CD4-positive, CD25-positive, alpha-beta regulatory T cell (primary cell): Measurements from ENCODE around the gene MLX. TPM values are rescaled to one million over a fixed set of nuclear protein-coding genes. Genes with fewer than 3 reads are reported as not detected.

Source experiments
- ATAC-seq, 2 donors: fragments of 150-1000 bp; cut with Tn5 transposase; one replicate each; pipeline ENCODE4 v1.10.0; 2021; ENCODE audit warnings: low read depth in 2 of 2, moderate number of reproducible peaks in 2 of 2, moderate library complexity in 1 of 2
- DNase-seq, 3 donors: peaks; one replicate each; pipeline versions ENCODE4 v3.0.0 to v3.0.0-alpha.2; 2012 to 2022; ENCODE audit warnings: mixed read lengths in 1 of 3
- H3K27ac ChIP-seq: one replicate; pipeline ENCODE4 v1.7.0; 2013; ENCODE audit warnings: mild to moderate bottlenecking, low read length; ENCODE audit not compliant: insufficient read depth, poor library complexity, severe bottlenecking
- H3K27me3 ChIP-seq: one replicate; pipeline ENCODE4 v1.7.0; 2013; ENCODE audit warnings: low read length; ENCODE audit not compliant: control insufficient read depth, insufficient read depth
- H3K36me3 ChIP-seq: one replicate; pipeline ENCODE4 v1.7.0; 2013; ENCODE audit warnings: mild to moderate bottlenecking, low read length, moderate library complexity; ENCODE audit not compliant: control insufficient read depth, insufficient read depth
- H3K4me1 ChIP-seq: 2 replicates; pipeline ENCODE4 v1.7.0; 2013; ENCODE audit warnings: mild to moderate bottlenecking, low read length; ENCODE audit not compliant: insufficient read depth, control insufficient read depth, poor library complexity, severe bottlenecking
- H3K4me3 ChIP-seq: one replicate; pipeline ENCODE4 v1.7.0; 2013; ENCODE audit warnings: low read depth, mild to moderate bottlenecking, low read length, moderate library complexity
- H3K9me3 ChIP-seq, 2 experiments: 1 replicate in 1 of 2; 2 replicates in 1 of 2; pipeline ENCODE4 v1.7.0; 2013; ENCODE audit warnings: low read length in 2 of 2, mild to moderate bottlenecking in 1 of 2, moderate library complexity in 1 of 2; ENCODE audit not compliant: control insufficient read depth in 2 of 2
- H3K27ac Mint-ChIP-seq, 3 donors: one replicate each; pipeline ENCODE4 v1.8.0; 2020 to 2022; ENCODE audit warnings: mild to moderate bottlenecking in 3 of 3, mixed read lengths in 3 of 3, moderate library complexity in 2 of 3
- H3K27me3 Mint-ChIP-seq: one replicate; pipeline ENCODE4 v1.8.0; 2022; ENCODE audit warnings: mild to moderate bottlenecking, mixed read lengths
- H3K36me3 Mint-ChIP-seq: one replicate; pipeline ENCODE4 v1.8.0; 2020; ENCODE audit warnings: mixed read lengths
- H3K4me1 Mint-ChIP-seq, 4 donors: one replicate each; pipeline ENCODE4 v1.8.0; 2020 to 2022; ENCODE audit warnings: mixed read lengths in 4 of 4, mild to moderate bottlenecking in 1 of 4
- H3K4me3 Mint-ChIP-seq, 4 donors: one replicate each; pipeline ENCODE4 v1.8.0; 2020 to 2022; ENCODE audit warnings: mild to moderate bottlenecking in 4 of 4, mixed read lengths in 4 of 4, moderate library complexity in 3 of 4
- H3K9me3 Mint-ChIP-seq, 7 donors: one replicate each; pipeline ENCODE4 v1.8.0; 2020 to 2022; ENCODE audit warnings: mixed read lengths in 7 of 7, mild to moderate bottlenecking in 3 of 7, moderate library complexity in 2 of 7
- polyA plus RNA-seq, 4 donors: library from polyadenylated mRNA; unstranded; fragments of 300-500 nt; fragmentation: Illumina TruSeq; gene quantifications; one replicate each; pipeline ENCODE4 v1.2.3, GENCODE V29; 2021
- total RNA-seq: library from RNA; stranded (reverse); gene quantifications from one replicate; pipeline ENCODE4 v1.2.3, GENCODE V29; 2022

MLX gene
- total and polyA plus RNA-seq, 5 donors from 2014 or later, result 40.8 to 55.4 (median 44.7) TPM

GRCh38 chr17:42521666-42522262 is 45.1 kb upstream of the MLX start:
- H3K36me3 ChIP-seq, result peaks cover 4% of the 10 kb centered on the region
- H3K9me3 ChIP-seq, result no peaks in the 10 kb centered on the region
- Mint-ChIP-seq H3K27ac (no peak overlapping the region), H3K27me3 (no peaks in the 10 kb centered on the region), H3K4me1 (peaks cover 0 to 7% (median 5%) of the 10 kb centered on the region in 4 donors), H3K36me3 (peaks cover 15% of the 10 kb centered on the region), H3K4me3 (no peak overlapping the region), H3K9me3 (no peaks in the 10 kb centered on the region)
- H3K27ac ChIP-seq, result no peak overlapping the region
- H3K4me3 ChIP-seq, result no peak overlapping the region
- H3K4me1 ChIP-seq, result peaks cover 4% of the 10 kb centered on the region
- ATAC-seq, result no peak
- H3K27me3 ChIP-seq, result no peaks in the 10 kb centered on the region
- no peak for DNase-seq

- Mint-ChIP-seq H3K36me3 (peaks cover 15% of the 10 kb centered on the region), H3K9me3 (no peaks in the 10 kb centered on the region), H3K4me1 (peaks cover 0 to 11% (median 7%) of the 10 kb centered on the region in 4 donors), H3K27ac (no peak overlapping the region), H3K27me3 (no peaks in the 10 kb centered on the region), H3K4me3 (no peak overlapping the region)
- ATAC-seq (no peak), DNase-seq (no peak)
- no peak overlapping the region for H3K4me3 ChIP-seq
- no peaks in the 10 kb centered on the region for H3K27me3 ChIP-seq
- no peak overlapping the region for H3K27ac ChIP-seq
- peaks cover 4% of the 10 kb centered on the region for H3K36me3 ChIP-seq
- no peaks in the 10 kb centered on the region for H3K9me3 ChIP-seq
- H3K4me1 ChIP-seq, result peaks cover 2% of the 10 kb centered on the region
Measured at GRCh38 chr17:42522263-42522790, 44.6 kb upstream of the MLX start.

GRCh38 chr17:42522798-42523278 is 44.1 kb upstream of the MLX start:
- no peak for ATAC-seq
- Mint-ChIP-seq H3K36me3 (peaks cover 15% of the 10 kb centered on the region), H3K9me3 (no peaks in the 10 kb centered on the region), H3K27ac (no peak overlapping the region), H3K4me1 (peaks cover 0 to 13% (median 6%) of the 10 kb centered on the region in 4 donors), H3K27me3 (no peaks in the 10 kb centered on the region), H3K4me3 (no peak overlapping the region)
- DNase-seq, result no peak
- Histone ChIP-seq H3K36me3 (peaks cover 4% of the 10 kb centered on the region), H3K4me3 (no peak overlapping the region), H3K4me1 (no peaks in the 10 kb centered on the region), H3K27me3 (no peaks in the 10 kb centered on the region), H3K9me3 (no peaks in the 10 kb centered on the region), H3K27ac (no peak overlapping the region)

- H3K9me3 Mint-ChIP-seq, result no peaks in the 10 kb centered on the region
- H3K27me3 ChIP-seq, result no peaks in the 10 kb centered on the region
Measured at GRCh38 chr17:42525221-42525620, 41.7 kb upstream of the MLX start.

GRCh38 chr17:42526031-42526444 is 40.9 kb upstream of the MLX start:
- peaks cover 6% of the 10 kb centered on the region for H3K27me3 Mint-ChIP-seq
- Histone ChIP-seq H3K27me3 (no peaks in the 10 kb centered on the region), H3K4me3 (no peak overlapping the region), H3K27ac (no peak overlapping the region), H3K36me3 (peaks cover 4% of the 10 kb centered on the region), H3K4me1 (peaks cover 13% of the 10 kb centered on the region), H3K9me3 (no peaks in the 10 kb centered on the region)
- H3K36me3 Mint-ChIP-seq, result peaks cover 13% of the 10 kb centered on the region
- DNase-seq (no peak), ATAC-seq (no peak)
- peaks cover 6 to 28% (median 19%) of the 10 kb centered on the region in 4 donors for H3K4me1 Mint-ChIP-seq
- H3K27ac Mint-ChIP-seq, result no peak overlapping the region
- H3K9me3 Mint-ChIP-seq, result no peaks in the 10 kb centered on the region
- no peak overlapping the region for H3K4me3 Mint-ChIP-seq

More at GRCh38 chr17:42525221-42525620, 41.7 kb upstream of the MLX start:
- peaks cover 4% of the 10 kb centered on the region for H3K36me3 ChIP-seq
- ATAC-seq, result no peak
- H3K27ac Mint-ChIP-seq, result no peak overlapping the region
- H3K36me3 Mint-ChIP-seq, result peaks cover 15% of the 10 kb centered on the region
- no peaks in the 10 kb centered on the region for H3K9me3 ChIP-seq
- peaks cover 4% of the 10 kb centered on the region for H3K27me3 Mint-ChIP-seq
- H3K4me1 Mint-ChIP-seq, result peaks cover 4 to 19% (median 13%) of the 10 kb centered on the region in 4 donors
- H3K27ac ChIP-seq, result no peak overlapping the region
- no peak overlapping the region for H3K4me3 Mint-ChIP-seq
- H3K4me3 ChIP-seq, result no peak overlapping the region
- no peak for DNase-seq
- H3K4me1 ChIP-seq, result peaks cover 5% of the 10 kb centered on the region

- Mint-ChIP-seq H3K4me3 (peak overlapping the region in 1 of 4 donors; percentile 4), H3K9me3 (no peaks in the 10 kb centered on the region), H3K4me1 (peaks cover 10 to 36% (median 25%) of the 10 kb centered on the region in 4 donors), H3K27me3 (peaks cover 15% of the 10 kb centered on the region), H3K36me3 (peaks cover 5% of the 10 kb centered on the region), H3K27ac (no peak overlapping the region)
- no peaks in the 10 kb centered on the region for H3K9me3 ChIP-seq
- DNase-seq, result no peak
- ATAC-seq, result no peak
- H3K36me3 ChIP-seq, result no peaks in the 10 kb centered on the region
- H3K4me3 ChIP-seq, result no peak overlapping the region
- no peak overlapping the region for H3K27ac ChIP-seq
- peaks cover 20% of the 10 kb centered on the region for H3K4me1 ChIP-seq
- H3K27me3 ChIP-seq, result no peaks in the 10 kb centered on the region
Measured at GRCh38 chr17:42527932-42528331, 39.0 kb upstream of the MLX start.

GRCh38 chr17:42529061-42529460 is 37.8 kb upstream of the MLX start:
- H3K4me3 ChIP-seq, result no peak overlapping the region
- H3K4me1 Mint-ChIP-seq, result peaks cover 10 to 38% (median 24%) of the 10 kb centered on the region in 4 donors
- no peak overlapping the region for H3K27ac Mint-ChIP-seq
- no peaks in the 10 kb centered on the region for H3K9me3 Mint-ChIP-seq
- H3K36me3 ChIP-seq, result no peaks in the 10 kb centered on the region
- H3K27me3 Mint-ChIP-seq, result peaks cover 15% of the 10 kb centered on the region
- H3K36me3 Mint-ChIP-seq, result no peaks in the 10 kb centered on the region
- ATAC-seq, result no peak
- H3K27me3 ChIP-seq, result no peaks in the 10 kb centered on the region
- no peak for DNase-seq
- peaks cover 20% of the 10 kb centered on the region for H3K4me1 ChIP-seq
- no peak overlapping the region for H3K4me3 Mint-ChIP-seq
- H3K27ac ChIP-seq, result no peak overlapping the region
- H3K9me3 ChIP-seq, result no peaks in the 10 kb centered on the region
